Endodermal cell (in vitro differentiated cells): ENCODE measurements around the gene EOMES. TPM values are rescaled to one million over a fixed set of nuclear protein-coding genes. Genes with fewer than 3 reads are reported as not detected.

ENCODE experiments used
- DNase-seq: peaks from one replicate; pipeline ENCODE4 v3.0.0-alpha.2; 2017
- H3K27ac ChIP-seq: 2 replicates; pipeline ENCODE4 v1.5.1; 2013; ENCODE audit warnings: mild to moderate bottlenecking, low read depth, low read length, moderate library complexity
- H3K27me3 ChIP-seq: 2 replicates; pipeline ENCODE4 v1.6.1; 2013; ENCODE audit warnings: mild to moderate bottlenecking, low read length, moderate library complexity; ENCODE audit not compliant: insufficient read depth, control insufficient read depth, poor library complexity, severe bottlenecking
- H3K36me3 ChIP-seq: 2 replicates; pipeline ENCODE4 v1.7.0; 2013; ENCODE audit warnings: mild to moderate bottlenecking, low read length, moderate library complexity; ENCODE audit not compliant: control insufficient read depth, insufficient read depth
- H3K4me1 ChIP-seq: one replicate; pipeline ENCODE4 v1.7.0; 2013; ENCODE audit warnings: low read length; ENCODE audit not compliant: control insufficient read depth, insufficient read depth
- H3K4me3 ChIP-seq: 2 replicates; pipeline ENCODE4 v1.5.1; 2013; ENCODE audit warnings: mild to moderate bottlenecking, low read length, moderate library complexity
- H3K9ac ChIP-seq: 2 replicates; pipeline ENCODE4 v1.6.1; 2013; ENCODE audit warnings: mild to moderate bottlenecking, low read length, moderate library complexity; ENCODE audit not compliant: poor library complexity, severe bottlenecking; ENCODE audit errors: extremely low read depth
- H3K9me3 ChIP-seq: 2 replicates; pipeline ENCODE4 v1.6.1; 2013; ENCODE audit warnings: mild to moderate bottlenecking, low read length, moderate library complexity; ENCODE audit not compliant: control insufficient read depth
- H3K27ac Mint-ChIP-seq: 2 replicates; pipeline ENCODE4 v1.8.0; 2020; ENCODE audit warnings: mixed read lengths
- H3K27me3 Mint-ChIP-seq: 2 replicates; pipeline ENCODE4 v1.8.0; 2021; ENCODE audit warnings: mild to moderate bottlenecking, mixed read lengths; ENCODE audit not compliant: insufficient read depth
- H3K36me3 Mint-ChIP-seq: 2 replicates; pipeline ENCODE4 v1.8.0; 2020; ENCODE audit warnings: low read depth, mixed read lengths
- H3K4me1 Mint-ChIP-seq: 2 replicates; pipeline ENCODE4 v1.8.0; 2020; ENCODE audit warnings: mixed read lengths
- H3K4me3 Mint-ChIP-seq: 2 replicates; pipeline ENCODE4 v1.8.0; 2020; ENCODE audit warnings: mild to moderate bottlenecking, moderate library complexity, mixed read lengths
- H3K9me3 Mint-ChIP-seq: 2 replicates; pipeline ENCODE4 v1.8.0; 2020; ENCODE audit warnings: mild to moderate bottlenecking, mixed read lengths
- CTCF ChIP-seq: fragments of 200-600 bp; sonication (generic); conservative IDR thresholded peaks from 2 replicates; pipeline ENCODE4 v1.5.0; 2021; ENCODE audit warnings: antibody characterized with exemption, mild to moderate bottlenecking
- WGBS, 2 experiments: methylation state at CpG; one replicate each; pipeline versions ENCODE4 v1.1.5 to v1.1.7; 2013; ENCODE audit warnings: missing lambda C conversion rate in 2 of 2, mixed read lengths in 1 of 2; ENCODE audit not compliant: insufficient coverage in 1 of 2, insufficient read length in 1 of 2; 5-methylcytosine and 5-hydroxymethylcytosine counted together
- total RNA-seq, 2 donors: library from RNA; stranded (reverse); fragmentation: NEBNext Ultra II Directional in 1 of 2; extraction: Animal tissue kit (Norgen Biotek cat#: 25700) in 1 of 2; gene quantifications; 2 replicates in 1 of 2; 3 replicates in 1 of 2; pipeline ENCODE4 v1.2.1, GENCODE V29; 2021

Gene EOMES
- total RNA-seq, 2 donors from 2014 or later = 182 to 283 TPM

- Mint-ChIP-seq H3K27me3 (no peaks in the 10 kb centered on the region), H3K4me1 (peaks cover 3% of the 10 kb centered on the region), H3K36me3 (no peaks in the 10 kb centered on the region), H3K9me3 (peaks cover 5% of the 10 kb centered on the region), H3K4me3 (no peak overlapping the region), H3K27ac (no peak overlapping the region)
- Histone ChIP-seq H3K9ac (no peak overlapping the region), H3K27me3 (no peaks in the 10 kb centered on the region), H3K4me1 (no peaks in the 10 kb centered on the region), H3K4me3 (no peak overlapping the region), H3K36me3 (no peaks in the 10 kb centered on the region), H3K27ac (no peak overlapping the region), H3K9me3 (no peaks in the 10 kb centered on the region)
- WGBS, 2 experiments = 88 to 100% methylated on average over 1 of the region's 1 CpG
- TF ChIP-seq CTCF = no peak
- no peak for DNase-seq
Measured at GRCh38 chr3:27686642-27687041, 35.5 kb downstream of the EOMES start.

- Histone ChIP-seq H3K9ac (no peak overlapping the region), H3K27me3 (no peaks in the 10 kb centered on the region), H3K27ac (no peak overlapping the region), H3K9me3 (no peaks in the 10 kb centered on the region), H3K36me3 (no peaks in the 10 kb centered on the region), H3K4me3 (no peak overlapping the region), H3K4me1 (peaks cover 6% of the 10 kb centered on the region)
- DNase-seq = no peak
- H3K36me3 Mint-ChIP-seq = no peaks in the 10 kb centered on the region
- no peaks in the 10 kb centered on the region for H3K27me3 Mint-ChIP-seq
- no peaks in the 10 kb centered on the region for H3K9me3 Mint-ChIP-seq
- no peak for TF ChIP-seq CTCF
- H3K27ac Mint-ChIP-seq = no peak overlapping the region
- peaks cover 13% of the 10 kb centered on the region for H3K4me1 Mint-ChIP-seq
- 92% methylated on average over 1 of the region's 1 CpG; no CpG with 5 or more reads in 1 of the 2 experiments for WGBS, 2 experiments
- no peak overlapping the region for H3K4me3 Mint-ChIP-seq
Measured at GRCh38 chr3:27685474-27685873, 36.6 kb downstream of the EOMES start.

GRCh38 chr3:27684302-27684701, 37.8 kb downstream of the EOMES start:
- Histone ChIP-seq H3K4me3 (no peak overlapping the region), H3K27me3 (no peaks in the 10 kb centered on the region), H3K27ac (no peak overlapping the region), H3K9ac (no peak overlapping the region), H3K36me3 (no peaks in the 10 kb centered on the region), H3K9me3 (no peaks in the 10 kb centered on the region), H3K4me1 (peaks cover 6% of the 10 kb centered on the region)
- WGBS, 2 experiments = 70 to 97% methylated on average over 2 of the region's 2 CpGs
- no peak overlapping the region for H3K27ac Mint-ChIP-seq
- H3K36me3 Mint-ChIP-seq = no peaks in the 10 kb centered on the region
- no peaks in the 10 kb centered on the region for H3K9me3 Mint-ChIP-seq
- peaks cover 5% of the 10 kb centered on the region for H3K27me3 Mint-ChIP-seq
- no peak for TF ChIP-seq CTCF
- H3K4me3 Mint-ChIP-seq = no peak overlapping the region
- DNase-seq = no peak
- peaks cover 20% of the 10 kb centered on the region for H3K4me1 Mint-ChIP-seq
